AG04450 (cell line): ENCODE measurements around the gene OSTF1. TPM values are rescaled to one million over a fixed set of nuclear protein-coding genes. Genes with fewer than 3 reads are reported as not detected.

Source experiments
- CTCF ChIA-PET: fragments of 300-600, 350-600 bp; formaldehyde crosslinking; extraction: SDS; loops from one replicate; lab custom pipeline; 2022; ENCODE audit warnings: antibody characterized with exemption, inconsistent platforms; lab: Charles Lee
- POLR2A ChIA-PET: fragments of 350-600 bp; formaldehyde crosslinking; extraction: SDS; loops from one replicate; lab custom pipeline; 2021; ENCODE audit warnings: antibody characterized with exemption, inconsistent platforms; lab: Yijun Ruan, JAX
- DNase-seq: peaks from one replicate; pipeline ENCODE4 v3.0.0-alpha.2; 2011; ENCODE audit warnings: low read depth, low spot score
- H3K27ac ChIP-seq: one replicate; pipeline ENCODE4 v1.5.1; 2012; ENCODE audit warnings: low read depth, low read length, control low read depth
- H3K27me3 ChIP-seq: one replicate; pipeline ENCODE4 v1.6.0; 2012; ENCODE audit warnings: low read length; ENCODE audit not compliant: control insufficient read depth, insufficient read depth
- H3K4me3 ChIP-seq: 2 replicates; pipeline ENCODE4 v1.5.1; 2011; ENCODE audit warnings: mild to moderate bottlenecking, low read depth, low read length, control low read depth
- H3K9me3 ChIP-seq: 2 replicates; pipeline ENCODE4 v1.5.1; 2012; ENCODE audit warnings: low read length; ENCODE audit not compliant: control insufficient read depth, insufficient read depth
- polyA plus RNA-seq: library from polyadenylated mRNA; depleted of rRNA; stranded (reverse); fragments of >200 nt; gene quantifications from 2 replicates; pipeline ENCODE4 v1.2.3, GENCODE V29; 2011
- TF ChIP-seq, protein P1 (sequence below): IDR thresholded peaks from 2 replicates; pipeline ENCODE4 v1.5.1; 2011; ENCODE audit warnings: low read depth, low read length, control low read depth, inconsistent platforms

Gene OSTF1
- polyA plus RNA-seq, 1 experiment, result 22.7 TPM

DNA sequence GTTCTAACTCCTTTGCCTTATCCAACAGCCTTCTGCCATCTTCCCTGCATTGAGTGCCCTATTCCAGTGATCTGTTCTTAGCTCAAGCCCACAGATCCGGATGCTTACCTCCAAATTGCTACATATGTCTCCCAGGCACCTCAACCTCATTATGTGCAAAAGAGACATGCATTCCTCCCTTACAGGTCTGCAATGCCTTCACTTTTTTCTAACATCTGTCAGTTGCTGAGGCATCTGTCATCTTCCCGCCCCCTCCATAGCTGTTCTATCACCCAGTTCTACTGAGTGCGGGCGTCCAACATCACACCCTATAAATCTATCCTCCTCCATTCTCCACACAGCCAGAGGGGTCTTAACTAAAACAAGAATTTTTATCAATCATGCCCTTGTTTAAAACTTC is 20.4 kb upstream of the OSTF1 start:
- ChIA-PET POLR2A (no interaction called here), CTCF (interaction anchor here (1.1 to 7.9 kb wide), 3 partner anchors 10 to 292 kb away, joined by 4 to 75 read pairs (median 4); no protein-coding TSS in a partner anchor)
- no peak for DNase-seq
- Histone ChIP-seq H3K27me3 (no peaks in the 10 kb centered on the region), H3K27ac (no peak overlapping the region), H3K9me3 (no peaks in the 10 kb centered on the region), H3K4me3 (no peak overlapping the region)
- TF ChIP-seq, protein P1, sequence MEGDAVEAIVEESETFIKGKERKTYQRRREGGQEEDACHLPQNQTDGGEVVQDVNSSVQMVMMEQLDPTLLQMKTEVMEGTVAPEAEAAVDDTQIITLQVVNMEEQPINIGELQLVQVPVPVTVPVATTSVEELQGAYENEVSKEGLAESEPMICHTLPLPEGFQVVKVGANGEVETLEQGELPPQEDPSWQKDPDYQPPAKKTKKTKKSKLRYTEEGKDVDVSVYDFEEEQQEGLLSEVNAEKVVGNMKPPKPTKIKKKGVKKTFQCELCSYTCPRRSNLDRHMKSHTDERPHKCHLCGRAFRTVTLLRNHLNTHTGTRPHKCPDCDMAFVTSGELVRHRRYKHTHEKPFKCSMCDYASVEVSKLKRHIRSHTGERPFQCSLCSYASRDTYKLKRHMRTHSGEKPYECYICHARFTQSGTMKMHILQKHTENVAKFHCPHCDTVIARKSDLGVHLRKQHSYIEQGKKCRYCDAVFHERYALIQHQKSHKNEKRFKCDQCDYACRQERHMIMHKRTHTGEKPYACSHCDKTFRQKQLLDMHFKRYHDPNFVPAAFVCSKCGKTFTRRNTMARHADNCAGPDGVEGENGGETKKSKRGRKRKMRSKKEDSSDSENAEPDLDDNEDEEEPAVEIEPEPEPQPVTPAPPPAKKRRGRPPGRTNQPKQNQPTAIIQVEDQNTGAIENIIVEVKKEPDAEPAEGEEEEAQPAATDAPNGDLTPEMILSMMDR, result no peak

DNA sequence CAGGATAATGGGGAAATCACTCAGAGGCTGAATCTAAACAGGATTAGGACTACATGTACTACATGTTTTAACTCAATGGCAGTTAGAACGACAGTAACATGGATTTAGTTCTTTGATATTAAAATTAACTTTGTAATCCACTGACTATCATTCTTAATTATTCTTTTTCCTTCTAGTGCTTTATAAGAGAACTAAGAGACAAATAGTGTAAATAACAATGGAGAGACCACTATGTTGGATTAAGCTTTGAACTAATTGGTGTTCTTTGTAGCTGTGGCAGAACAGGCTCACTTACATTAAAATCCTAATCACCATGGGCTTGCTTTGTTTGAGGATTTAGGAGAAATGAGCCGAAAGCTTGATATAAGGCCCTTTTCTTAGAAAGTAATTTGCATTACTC is 19.1 kb upstream of the OSTF1 start:
- TF ChIP-seq, protein P1, result no peak
- Histone ChIP-seq H3K27me3 (no peaks in the 10 kb centered on the region), H3K4me3 (no peak overlapping the region), H3K9me3 (no peaks in the 10 kb centered on the region), H3K27ac (no peak overlapping the region)
- POLR2A ChIA-PET, result no interaction called here
- CTCF ChIA-PET, result interaction anchor here (1.1 to 7.9 kb wide), 3 partner anchors 41 to 294 kb away, joined by 4 to 75 read pairs (median 6); partner anchors contain the start of gene CARNMT1
- DNase-seq, result no peak

DNA sequence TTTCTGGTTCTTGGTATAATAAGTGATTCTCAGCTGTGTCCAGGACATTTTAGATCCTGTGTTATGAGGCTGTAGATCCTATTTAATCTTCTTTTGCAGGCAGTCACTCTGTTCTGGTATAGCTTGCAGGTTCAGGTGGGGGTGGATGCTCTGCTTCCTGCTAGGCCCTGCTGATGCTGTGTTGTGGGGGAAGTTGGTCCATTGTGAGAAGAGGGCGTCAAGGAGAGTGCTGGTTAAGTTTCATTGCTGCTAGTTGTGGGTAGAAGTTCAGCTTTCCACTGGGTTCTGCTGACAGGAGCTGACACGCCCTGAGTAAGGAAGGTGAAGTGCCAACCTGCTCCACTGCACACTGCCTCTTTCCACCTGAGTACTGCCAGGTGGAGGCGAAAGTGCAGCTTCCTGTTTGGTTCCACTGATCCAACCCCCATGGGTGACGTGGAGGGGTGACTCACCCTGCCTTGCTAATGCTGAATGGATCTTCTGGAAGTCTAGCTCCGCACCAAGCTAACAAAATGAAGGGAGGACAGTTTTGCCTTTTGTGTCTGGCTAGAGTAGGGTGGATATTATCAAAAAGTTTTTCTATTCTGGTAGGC is 16.7 kb upstream of the OSTF1 start:
- ChIA-PET POLR2A (no interaction called here), CTCF (interaction anchor here (0.8 to 1.5 kb wide), 6 partner anchors 12 to 296 kb away, joined by 3 to 6 read pairs (median 4); partner anchors contain the start of gene C9orf40)
- H3K4me3 ChIP-seq, result no peak overlapping the region
- TF ChIP-seq, protein P1, result no peak
- no peak for DNase-seq
- no peak overlapping the region for H3K27ac ChIP-seq
- no peaks in the 10 kb centered on the region for H3K27me3 ChIP-seq
- H3K9me3 ChIP-seq, result no peaks in the 10 kb centered on the region

DNA sequence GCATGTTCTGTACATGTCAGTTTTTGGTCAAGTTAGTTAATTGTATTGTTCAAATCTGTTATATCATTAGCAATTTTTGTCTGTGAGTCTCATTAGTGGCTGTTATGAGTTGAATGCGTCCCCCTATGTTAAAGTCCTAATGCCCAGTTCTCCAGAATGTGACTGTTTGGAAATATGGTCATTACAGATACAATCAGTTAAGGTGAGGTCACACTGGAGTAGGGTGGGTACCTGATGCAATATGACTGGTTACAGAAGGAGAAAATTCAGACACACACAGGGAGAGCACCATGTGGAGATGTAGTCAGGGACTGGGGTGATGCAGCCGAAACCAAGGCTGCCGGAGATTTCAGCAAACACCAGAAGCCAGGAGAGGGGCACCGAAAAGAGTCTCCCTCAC is 15.4 kb upstream of the OSTF1 start:
- Histone ChIP-seq H3K4me3 (no peak overlapping the region), H3K27ac (no peak overlapping the region), H3K27me3 (no peaks in the 10 kb centered on the region), H3K9me3 (no peaks in the 10 kb centered on the region)
- ChIA-PET POLR2A (no interaction called here), CTCF (interaction anchor here (1.5 to 4.2 kb wide), 2 partner anchors 297 to 298 kb away, joined by 4 to 131 read pairs; no protein-coding TSS in a partner anchor)
- no peak for DNase-seq
- TF ChIP-seq, protein P1, result no peak

DNA sequence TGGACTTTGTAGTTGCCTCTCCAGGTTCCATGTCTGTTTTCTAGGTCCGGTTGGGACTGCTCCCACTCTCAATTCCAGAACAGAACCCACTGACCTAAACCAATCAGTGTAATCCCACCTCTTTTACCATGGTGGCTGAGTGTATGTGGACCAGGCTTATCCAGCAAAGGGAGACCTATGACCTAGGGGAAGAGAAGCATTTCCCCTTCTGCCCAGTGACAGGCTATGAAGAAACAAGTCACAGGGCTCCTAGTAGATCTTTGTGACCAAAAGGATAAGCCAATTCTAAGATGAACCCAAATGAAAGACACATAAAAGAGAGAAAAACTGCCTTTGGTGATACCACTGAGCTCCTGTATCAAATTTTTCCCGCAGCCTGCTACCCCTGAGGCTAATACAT is 6.7 kb upstream of the OSTF1 start:
- H3K9me3 ChIP-seq, result no peaks in the 10 kb centered on the region
- TF ChIP-seq, protein P1, result no peak
- DNase-seq, result no peak
- H3K27ac ChIP-seq, result no peak overlapping the region
- H3K27me3 ChIP-seq, result no peaks in the 10 kb centered on the region
- ChIA-PET POLR2A (no interaction called here), CTCF (interaction anchor here (0.6 kb wide), 1 partner anchor 77 kb away, joined by 5 read pairs; no protein-coding TSS in a partner anchor)
- no peak overlapping the region for H3K4me3 ChIP-seq
